ENCODE measurements around the gene PSMB3. TPM values are rescaled to one million over a fixed set of nuclear protein-coding genes. Genes with fewer than 3 reads are reported as not detected.

The PSMB3 gene
- polyA plus RNA-seq, 1 of the 3 experiments (the other 2 are of a cell fraction), result 533 TPM

- H3K27ac ChIP-seq (ENCODE audit: low read depth in 2 of 2, low read length in 1 of 2), result no peak overlapping the region
- H3K4me2 ChIP-seq, result no peak overlapping the region
- no peaks in the 10 kb centered on the region for H3K4me1 ChIP-seq (ENCODE audit: control insufficient read depth in 1 of 2, insufficient read depth in 2 of 2, low read depth in 1 of 2, low read length in 1 of 2)
- peak; percentile 59 for TF ChIP-seq CTCF (IDR thresholded peaks at IDR 0.05)
- TF ChIP-seq RAD21 (IDR thresholded peaks at IDR 0.05; ENCODE audit: low read length), result peak; percentile 56
- TF ChIP-seq SIN3A (IDR thresholded peaks at IDR 0.05; ENCODE audit: borderline replicate concordance, low read depth, low read length), result peak; percentile 53; the same call in 1 of the 2 replicates
- no peak for TF ChIP-seq GABPA (IDR thresholded peaks at IDR 0.05; ENCODE audit: low read depth)
- no peak for TF ChIP-seq USF1 (IDR thresholded peaks at IDR 0.05; ENCODE audit: borderline replicate concordance, low read depth)
- no peak overlapping the region for H2AFZ ChIP-seq (ENCODE audit: low read depth)
- H3K9ac ChIP-seq, result no peak overlapping the region
- H3K79me2 ChIP-seq (ENCODE audit: insufficient read depth), result peaks cover 19% of the 10 kb centered on the region; the same call in 1 of the 2 replicates
- WGBS (ENCODE audit: low lambda C conversion rate), result 89% methylated on average over 4 of the region's 4 CpGs
- H3F3A ChIP-seq (replicated peaks; ENCODE audit: insufficient read depth), result peaks cover 24% of the 10 kb centered on the region
- ChIA-PET POLR2A (no interaction called here), CTCF (interaction anchor here (0.5 to 2.1 kb wide), 11 partner anchors 9 to 444 kb away, joined by 3 to 9 read pairs (median 4); partner anchors contain the start of genes CWC25 and PSMB3)
- H3K9me3 ChIP-seq, result no peaks in the 10 kb centered on the region
- H3K9me2 ChIP-seq, result no peaks in the 10 kb centered on the region
- peaks cover 57 to 58% of the 10 kb centered on the region in 2 experiments for H3K36me3 ChIP-seq (replicated peaks in 1 of 2; ENCODE audit: control insufficient read depth in 1 of 2, insufficient read depth in 2 of 2, low read length in 1 of 2)
- peak; percentile 50 for DNase-seq
- 0 out of 2 replicates have a peak, but pooled peaks cover 4% of the 10 kb centered on the region for H4K20me1 ChIP-seq (ENCODE audit: insufficient read depth)
- 0 out of 4 replicates have a peak overlapping the region, but pooled peaks of 1 of the 2 experiments have one; percentile 6 for H3K4me3 ChIP-seq (ENCODE audit: low read depth in 2 of 2, low read length in 1 of 2)
- no peaks in the 10 kb centered on the region for H3K27me3 ChIP-seq (ENCODE audit: insufficient read depth)
Observed at GRCh38 chr17:38761612-38762011, 9.1 kb downstream of the PSMB3 start.

GRCh38 chr17:38762231-38762630 lies 9.7 kb downstream of the PSMB3 start:
- Histone ChIP-seq H3K36me3 (replicated peaks in 1 of 2; ENCODE audit: control insufficient read depth in 1 of 2, insufficient read depth in 2 of 2, low read length in 1 of 2) (peaks cover 57 to 63% of the 10 kb centered on the region in 2 experiments), H3K9me3 (no peaks in the 10 kb centered on the region), H3K27ac (ENCODE audit: low read depth in 2 of 2, low read length in 1 of 2) (no peak overlapping the region), H3K9me2 (no peaks in the 10 kb centered on the region), H3F3A (replicated peaks; ENCODE audit: insufficient read depth) (peaks cover 24% of the 10 kb centered on the region), H3K27me3 (ENCODE audit: insufficient read depth) (no peaks in the 10 kb centered on the region), H2AFZ (ENCODE audit: low read depth) (no peak overlapping the region), H3K4me1 (ENCODE audit: control insufficient read depth in 1 of 2, insufficient read depth in 2 of 2, low read depth in 1 of 2, low read length in 1 of 2) (no peaks in the 10 kb centered on the region), H3K9ac (no peak overlapping the region), H4K20me1 (ENCODE audit: insufficient read depth) (peaks cover 8% of the 10 kb centered on the region; the same call in 1 of the 2 replicates), H3K4me3 (ENCODE audit: low read depth in 2 of 2, low read length in 1 of 2) (no peak overlapping the region), H3K79me2 (ENCODE audit: insufficient read depth) (peaks cover 15% of the 10 kb centered on the region; the same call in 1 of the 2 replicates), H3K4me2 (no peak overlapping the region)
- TF ChIP-seq SMC3 (IDR thresholded peaks at IDR 0.05; ENCODE audit: low read depth, low read length), result no peak
- no peak for TF ChIP-seq CHD2 (IDR thresholded peaks at IDR 0.05; ENCODE audit: low read length, partially characterized antibody)
- no peak for TF ChIP-seq RFX5 (IDR thresholded peaks at IDR 0.05; ENCODE audit: low read length)
- TF ChIP-seq SIN3A (IDR thresholded peaks at IDR 0.05; ENCODE audit: borderline replicate concordance, low read depth, low read length), result no peak
- TF ChIP-seq MAX (IDR thresholded peaks at IDR 0.05; ENCODE audit: low read depth), result no peak
- no peak for TF ChIP-seq PBX3 (IDR thresholded peaks at IDR 0.05)
- TF ChIP-seq JUND (IDR thresholded peaks at IDR 0.05), result no peak
- TF ChIP-seq FOSL2 (IDR thresholded peaks at IDR 0.05; ENCODE audit: borderline replicate concordance, low read depth), result no peak
- no peak for TF ChIP-seq YY1 (IDR thresholded peaks at IDR 0.05; ENCODE audit: low read depth)
- no peak for TF ChIP-seq POLR2AphosphoS5 (IDR thresholded peaks at IDR 0.05; ENCODE audit: low read depth, low read length)
- TF ChIP-seq EZH2phosphoT487 (IDR thresholded peaks at IDR 0.05; ENCODE audit: borderline replicate concordance, low read depth), result no peak
- TF ChIP-seq USF1 (IDR thresholded peaks at IDR 0.05; ENCODE audit: borderline replicate concordance, low read depth), result no peak
- no peak for TF ChIP-seq FOXJ3 (CRISPR knock-in tag; IDR thresholded peaks at IDR 0.05)
- DNase-seq, result no peak
- WGBS (ENCODE audit: low lambda C conversion rate), result 60% methylated on average over 1 of the region's 3 CpGs
- ChIA-PET CTCF (interaction anchor here (0.5 to 2.1 kb wide), 11 partner anchors 10 to 443 kb away, joined by 3 to 9 read pairs (median 3); partner anchors contain the start of genes CWC25 and PSMB3), POLR2A (no interaction called here)

All from SK-N-SH (cell line).